A549 (cell line): ENCODE data around the gene AFDN.

Experiments used
- CHD4 ChIP-seq: fragments of 200-600 bp; sonication (generic); IDR thresholded peaks from 2 replicates; pipeline ENCODE4 v1.6.1; 2016; ENCODE audit warnings: antibody characterized with exemption, mild to moderate bottlenecking, borderline replicate concordance
- HDAC2 ChIP-seq: fragments of 200-600 bp; sonication (generic); IDR thresholded peaks from 2 replicates; pipeline ENCODE4 v1.6.1; 2016
- JUN ChIP-seq, 2 experiments: fragments of >200 bp; sonication (Bioruptor Twin); formaldehyde crosslinking; IDR thresholded peaks; 2 replicates in 1 of 2; 3 replicates in 1 of 2; pipeline ENCODE4 v1.6.1; 2016 to 2017
- MYC ChIP-seq: IDR thresholded peaks from 2 replicates; pipeline ENCODE4 v1.6.1; 2012; ENCODE audit warnings: mild to moderate bottlenecking, inconsistent platforms, low read length, improper control_type of control experiment, borderline replicate concordance
- PHF8 ChIP-seq: fragments of 200-600 bp; sonication (generic); IDR thresholded peaks from 2 replicates; pipeline ENCODE4 v1.6.1; 2016; ENCODE audit warnings: low read depth, mild to moderate bottlenecking, antibody characterized with exemption, moderate library complexity, borderline replicate concordance
- SMC3 ChIP-seq: fragments of >200 bp; sonication (Bioruptor Twin); formaldehyde crosslinking; IDR thresholded peaks from 3 replicates; pipeline ENCODE4 v1.6.1; 2018; ENCODE audit warnings: inconsistent platforms
- TF ChIP-seq, protein P1 (sequence below): IDR thresholded peaks from 2 replicates; pipeline ENCODE4 v1.6.1; 2012
- TF ChIP-seq, protein P2 (sequence below): fragments of >200 bp; sonication (Bioruptor Twin); formaldehyde crosslinking; IDR thresholded peaks from 3 replicates; pipeline ENCODE4 v1.5.1; 2016
- TF ChIP-seq, protein P3 (sequence below): IDR thresholded peaks from 2 replicates; pipeline ENCODE4 v1.6.1; 2012; ENCODE audit warnings: low read depth, borderline replicate concordance

DNA sequence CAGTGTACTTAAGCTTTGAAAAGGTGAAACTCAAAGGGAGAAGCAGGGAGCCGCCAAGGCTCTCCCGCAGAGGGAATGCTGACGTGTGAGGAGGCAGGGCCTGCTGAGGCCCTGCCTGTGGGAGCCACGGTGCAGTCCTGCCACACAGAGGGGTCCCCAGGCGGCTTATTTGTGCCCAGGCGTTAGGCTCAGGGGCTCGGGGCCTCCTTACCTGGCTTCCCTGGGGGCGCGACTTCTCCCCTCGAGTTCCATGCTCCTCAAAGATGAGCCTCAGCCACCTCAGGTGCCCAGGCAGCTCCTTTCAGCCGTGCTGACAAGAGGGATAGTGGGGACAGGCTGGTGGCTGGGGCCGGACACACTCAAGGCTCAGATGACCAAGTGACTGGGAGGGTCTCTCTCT, 168.6 kb downstream of the AFDN start:
- TF ChIP-seq, protein P1, sequence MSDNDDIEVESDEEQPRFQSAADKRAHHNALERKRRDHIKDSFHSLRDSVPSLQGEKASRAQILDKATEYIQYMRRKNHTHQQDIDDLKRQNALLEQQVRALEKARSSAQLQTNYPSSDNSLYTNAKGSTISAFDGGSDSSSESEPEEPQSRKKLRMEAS = no peak
- no peak for TF ChIP-seq MYC
- no peak for TF ChIP-seq SMC3
- TF ChIP-seq, protein P2, sequence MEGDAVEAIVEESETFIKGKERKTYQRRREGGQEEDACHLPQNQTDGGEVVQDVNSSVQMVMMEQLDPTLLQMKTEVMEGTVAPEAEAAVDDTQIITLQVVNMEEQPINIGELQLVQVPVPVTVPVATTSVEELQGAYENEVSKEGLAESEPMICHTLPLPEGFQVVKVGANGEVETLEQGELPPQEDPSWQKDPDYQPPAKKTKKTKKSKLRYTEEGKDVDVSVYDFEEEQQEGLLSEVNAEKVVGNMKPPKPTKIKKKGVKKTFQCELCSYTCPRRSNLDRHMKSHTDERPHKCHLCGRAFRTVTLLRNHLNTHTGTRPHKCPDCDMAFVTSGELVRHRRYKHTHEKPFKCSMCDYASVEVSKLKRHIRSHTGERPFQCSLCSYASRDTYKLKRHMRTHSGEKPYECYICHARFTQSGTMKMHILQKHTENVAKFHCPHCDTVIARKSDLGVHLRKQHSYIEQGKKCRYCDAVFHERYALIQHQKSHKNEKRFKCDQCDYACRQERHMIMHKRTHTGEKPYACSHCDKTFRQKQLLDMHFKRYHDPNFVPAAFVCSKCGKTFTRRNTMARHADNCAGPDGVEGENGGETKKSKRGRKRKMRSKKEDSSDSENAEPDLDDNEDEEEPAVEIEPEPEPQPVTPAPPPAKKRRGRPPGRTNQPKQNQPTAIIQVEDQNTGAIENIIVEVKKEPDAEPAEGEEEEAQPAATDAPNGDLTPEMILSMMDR = no peak
- TF ChIP-seq, protein P3, sequence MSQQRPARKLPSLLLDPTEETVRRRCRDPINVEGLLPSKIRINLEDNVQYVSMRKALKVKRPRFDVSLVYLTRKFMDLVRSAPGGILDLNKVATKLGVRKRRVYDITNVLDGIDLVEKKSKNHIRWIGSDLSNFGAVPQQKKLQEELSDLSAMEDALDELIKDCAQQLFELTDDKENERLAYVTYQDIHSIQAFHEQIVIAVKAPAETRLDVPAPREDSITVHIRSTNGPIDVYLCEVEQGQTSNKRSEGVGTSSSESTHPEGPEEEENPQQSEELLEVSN = no peak
- TF ChIP-seq JUN (IDR thresholded peaks at IDR 0.05) = no peak
- TF ChIP-seq HDAC2 = no peak
- no peak for TF ChIP-seq PHF8
- no peak for TF ChIP-seq CHD4
